B cell (primary cell): Measurements from ENCODE around the gene LDB1. TPM values are rescaled to one million over a fixed set of nuclear protein-coding genes. Genes with fewer than 3 reads are reported as not detected.

ENCODE experiments used
- ATAC-seq: fragments of 200-7000 bp; cut with Tn5 transposase; one replicate; pipeline ENCODE4 v1.10.0; 2021; ENCODE audit warnings: low read depth, mild to moderate bottlenecking, moderate number of reproducible peaks, moderate library complexity
- CTCF ChIA-PET: fragments of 350-600 bp; sonication (Branson Sonifier 250); formaldehyde crosslinking; loops from one replicate; lab custom pipeline; 2021; ENCODE audit warnings: antibody characterized with exemption, inconsistent platforms; lab: Charles Lee
- POLR2A ChIA-PET: fragments of 350-600 bp; sonication (Branson Sonifier 250); formaldehyde crosslinking; loops from one replicate; lab custom pipeline; 2021; ENCODE audit warnings: antibody characterized with exemption; lab: Charles Lee
- DNase-seq: peaks from one replicate; pipeline ENCODE4 v3.0.0; 2013
- H2AFZ ChIP-seq: 2 replicates; pipeline ENCODE4 v1.6.1; 2012; ENCODE audit warnings: mild to moderate bottlenecking, low read depth, low read length; ENCODE audit not compliant: insufficient read depth, poor library complexity, severe bottlenecking
- H3K27ac ChIP-seq, 2 donors: 1 replicate in 1 of 2; 2 replicates in 1 of 2; pipeline ENCODE4 v1.5.1; 2012 to 2013; ENCODE audit warnings: low read length in 2 of 2, mild to moderate bottlenecking in 2 of 2, moderate library complexity in 1 of 2
- H3K27me3 ChIP-seq, 4 experiments: fragments of 200-600 bp in 1 of 4; sonication (generic) in 1 of 4; replicated peaks in 1 of 4; 1 replicate in 2 of 4; 2 replicates in 2 of 4; pipeline versions ENCODE4 v1.6.1 to v1.7.0; 2013 to 2016; ENCODE audit warnings: low read length in 3 of 4, mild to moderate bottlenecking in 2 of 4, mixed read lengths in 1 of 4, moderate library complexity in 1 of 4; ENCODE audit not compliant: insufficient read depth in 4 of 4, control insufficient read depth in 3 of 4; ENCODE audit errors: control extremely low read depth in 1 of 4
- H3K36me3 ChIP-seq, 2 experiments: replicated peaks in 1 of 2; 1 replicate in 1 of 2; 2 replicates in 1 of 2; pipeline versions ENCODE4 v1.6.1 to v1.7.1; 2013; ENCODE audit warnings: low read length in 1 of 2; ENCODE audit not compliant: insufficient read depth in 2 of 2, control insufficient read depth in 1 of 2; ENCODE audit errors: control extremely low read depth in 1 of 2, extremely low read depth in 1 of 2
- H3K4me1 ChIP-seq, 2 donors: fragments of 200-600 bp in 1 of 2; sonication (generic) in 1 of 2; 1 replicate in 1 of 2; 2 replicates in 1 of 2; pipeline versions ENCODE4 v1.5.1 to v1.6.1; 2013 to 2017; ENCODE audit warnings: low read length in 2 of 2; ENCODE audit not compliant: control insufficient read depth in 2 of 2, insufficient read depth in 2 of 2
- H3K4me2 ChIP-seq: replicated peaks from 2 replicates; pipeline ENCODE3; 2012; ENCODE audit warnings: mild to moderate bottlenecking, low read depth, low read length; ENCODE audit not compliant: poor library complexity, severe bottlenecking
- H3K4me3 ChIP-seq, 5 experiments: fragments of 200-600 bp in 1 of 5; sonication (generic) in 1 of 5; 1 replicate in 3 of 5; 2 replicates in 2 of 5; pipeline versions ENCODE4 v1.5.1 to v1.7.0; 2011 to 2016; ENCODE audit warnings: low read length in 4 of 5, mild to moderate bottlenecking in 4 of 5, low read depth in 2 of 5, control low read depth in 1 of 5, moderate library complexity in 1 of 5; ENCODE audit not compliant: insufficient read depth in 1 of 5; ENCODE audit errors: control extremely low read depth in 1 of 5, extremely low read depth in 1 of 5
- H3K79me2 ChIP-seq: fragments of 200-600 bp; sonication (generic); one replicate; pipeline ENCODE4 v1.6.0; 2016; ENCODE audit warnings: low read length; ENCODE audit not compliant: control insufficient read depth, insufficient read depth
- H3K9ac ChIP-seq: fragments of 200-600 bp; sonication (generic); 2 replicates; pipeline ENCODE4 v1.6.1; 2017; ENCODE audit warnings: mild to moderate bottlenecking, low read length, moderate library complexity
- H3K9me3 ChIP-seq, 3 donors: one replicate each; pipeline versions ENCODE4 v1.6.1 to v1.7.1; 2013; ENCODE audit warnings: low read length in 2 of 3; ENCODE audit not compliant: control insufficient read depth in 2 of 3, insufficient read depth in 1 of 3; ENCODE audit errors: control extremely low read depth in 1 of 3
- H4K20me1 ChIP-seq: 2 replicates; pipeline ENCODE4 v1.6.0; 2012; ENCODE audit warnings: mild to moderate bottlenecking, low read length; ENCODE audit not compliant: insufficient read depth, control insufficient read depth, poor library complexity, severe bottlenecking
- H3K27ac Mint-ChIP-seq: one replicate; pipeline ENCODE4 v1.8.0; 2021; ENCODE audit warnings: mixed read lengths
- H3K27me3 Mint-ChIP-seq: one replicate; pipeline ENCODE4 v1.8.0; 2021; ENCODE audit warnings: mixed read lengths
- H3K4me1 Mint-ChIP-seq: one replicate; pipeline ENCODE4 v1.8.0; 2021; ENCODE audit warnings: mixed read lengths
- H3K4me3 Mint-ChIP-seq: one replicate; pipeline ENCODE4 v1.8.0; 2021; ENCODE audit warnings: mixed read lengths
- H3K9me3 Mint-ChIP-seq: one replicate; pipeline ENCODE4 v1.8.0; 2022; ENCODE audit warnings: mixed read lengths; ENCODE audit not compliant: insufficient read depth
- CTCF ChIP-seq: fragments of 200-600 bp; IDR thresholded peaks from one replicate; pipeline ENCODE4 v1.8.0; 2022; ENCODE audit warnings: antibody characterized with exemption, mild to moderate bottlenecking
- EZH2 ChIP-seq: IDR thresholded peaks from 2 replicates; pipeline ENCODE4 v1.6.1; 2012; ENCODE audit warnings: borderline replicate concordance, low read depth, mild to moderate bottlenecking, moderate library complexity, low read length; ENCODE audit not compliant: insufficient read depth, poor library complexity, severe bottlenecking
- WGBS: methylation state at CpG from one replicate; pipeline ENCODE4 v1.1.5; 2013; ENCODE audit warnings: missing lambda C conversion rate; ENCODE audit not compliant: insufficient coverage; 5-methylcytosine and 5-hydroxymethylcytosine counted together
- intact Hi-C: fragments of 100-400 bp; cut with micrococcal nuclease; formaldehyde crosslinking; loops from one replicate; pipeline ENCODE4 v1.10.0; 2022
- polyA plus RNA-seq: library from polyadenylated mRNA; depleted of rRNA; stranded (reverse); fragments of >200 nt; gene quantifications from 2 replicates; pipeline ENCODE4 v1.2.3, GENCODE V29; 2012
- total RNA-seq, 2 donors: library from RNA; stranded (reverse); fragments of 120-200 nt in 1 of 2; gene quantifications; 1 replicate in 1 of 2; 2 replicates in 1 of 2; pipeline versions ENCODE4 v1.2.3 to v1.2.4, GENCODE V29; 2013 to 2022

Gene LDB1
- total and polyA plus RNA-seq, 2 donors (not counting 1 experiment from before 2014, with no cell fraction given): 114 to 139 TPM

- H3K9ac ChIP-seq: peak overlapping the region; percentile 83
- peak overlapping the region; percentile 50 to 97 (median 79) for H3K4me3 ChIP-seq
- no peaks in the 10 kb centered on the region for H3K27me3 ChIP-seq
- Mint-ChIP-seq H3K27ac (peak overlapping the region; percentile 94), H3K4me3 (peak overlapping the region; percentile 94), H3K9me3 (no peaks in the 10 kb centered on the region), H3K4me1 (peaks cover 36% of the 10 kb centered on the region), H3K27me3 (no peaks in the 10 kb centered on the region)
- peaks cover 57% of the 10 kb centered on the region for H3K79me2 ChIP-seq
- peaks cover 18 to 25% of the 10 kb centered on the region in 2 donors for H3K4me1 ChIP-seq
- ChIA-PET CTCF (interaction anchor here (1.3 kb wide), 1 partner anchor 19 kb away, joined by 3 read pairs; the partner anchor contains the start of gene NOLC1), POLR2A (no interaction called here)
- H3K36me3 ChIP-seq: peaks cover 0 to 6% of the 10 kb centered on the region in 2 experiments
- 0% methylated on average over 39 of the region's 48 CpGs for WGBS
- TF ChIP-seq CTCF (no peak), EZH2 (no peak)
- H2AFZ ChIP-seq: peak overlapping the region; percentile 88
- H4K20me1 ChIP-seq: peaks cover 51% of the 10 kb centered on the region
- ATAC-seq: no peak
- no peaks in the 10 kb centered on the region for H3K9me3 ChIP-seq
- H3K27ac ChIP-seq: peak overlapping the region; percentile 79 to 88
- DNase-seq: no peak
- H3K4me2 ChIP-seq: peak overlapping the region; percentile 93
- intact Hi-C loops: loop anchor here (5.0 to 10.0 kb wide), 4 partner anchors 289 to 781 kb away; partner anchors contain the start of genes BTRC, CNNM2, FBXL15 and OGA
Measured at GRCh38 chr10:102133373-102134195, 13.4 kb upstream of the LDB1 start.
